RWPE2 (cell line): Measurements from ENCODE around the gene KRTAP2-2.

Experiments used
- ATAC-seq: fragments of 200-7000 bp; cut with Tn5 transposase; 3 replicates; pipeline ENCODE4 v1.9.1; 2021; ENCODE audit warnings: low read depth
- DNase-seq: peaks from one replicate; pipeline ENCODE4 v3.0.0-alpha.2; 2020; ENCODE audit warnings: low spot score
- H3K27ac ChIP-seq: fragments of 450-650 bp; 2 replicates; pipeline ENCODE4 v1.5.1; 2017; ENCODE audit warnings: mild to moderate bottlenecking; ENCODE audit not compliant: poor library complexity, severe bottlenecking
- H3K27me3 ChIP-seq: fragments of 250-450 bp; sonication (Bioruptor Pico); 2 replicates; pipeline ENCODE4 v1.5.1; 2021; ENCODE audit warnings: mild to moderate bottlenecking, moderate library complexity; ENCODE audit not compliant: insufficient read depth, poor library complexity, severe bottlenecking
- H3K36me3 ChIP-seq: fragments of 250-450 bp; sonication (Bioruptor Pico); 2 replicates; pipeline ENCODE4 v1.5.1; 2020; ENCODE audit warnings: low read depth, mild to moderate bottlenecking, moderate library complexity
- H3K4me1 ChIP-seq: fragments of 250-450 bp; sonication (Bioruptor Pico); 2 replicates; pipeline ENCODE4 v1.5.1; 2021; ENCODE audit warnings: mild to moderate bottlenecking, moderate library complexity; ENCODE audit not compliant: insufficient read depth, poor library complexity, severe bottlenecking
- H3K4me3 ChIP-seq: fragments of 250-450 bp; sonication (Bioruptor Pico); 2 replicates; pipeline ENCODE4 v1.5.1; 2021; ENCODE audit warnings: mild to moderate bottlenecking, moderate library complexity; ENCODE audit not compliant: severe bottlenecking
- H3K9me3 ChIP-seq: fragments of 250-450 bp; sonication (Bioruptor Pico); 2 replicates; pipeline ENCODE4 v1.5.1; 2021; ENCODE audit warnings: mild to moderate bottlenecking, moderate library complexity; ENCODE audit not compliant: severe bottlenecking
- CTCF ChIP-seq: fragments of 450-650 bp; IDR thresholded peaks from one replicate; pipeline ENCODE4 v1.5.1; 2017; ENCODE audit warnings: mild to moderate bottlenecking, moderate library complexity; ENCODE audit not compliant: poor library complexity, severe bottlenecking

Gene KRTAP2-2

GRCh38 chr17:41026715-41027471 lies 28.1 kb downstream of the KRTAP2-2 start, which contains the start of gene KRTAP1-5:
TSS of gene KRTAP1-5 (minus strand) at chr17:41027208. CDS start at chr17:41027155, 53 bp downstream.
- DNase-seq (no peak), ATAC-seq (peak; percentile 68)
- Histone ChIP-seq H3K4me1 (peaks cover 9% of the 10 kb centered on the region), H3K27ac (peak within 1 kb of the TSS; percentile 1), H3K27me3 (no peaks in the 10 kb centered on the region), H3K9me3 (no peaks in the 10 kb centered on the region), H3K36me3 (no peaks in the 10 kb centered on the region), H3K4me3 (no peak within 1 kb of the TSS)
- TF ChIP-seq CTCF = no peak

- no peak for TF ChIP-seq CTCF
Measured at GRCh38 chr17:41024697-41025096, 30.3 kb downstream of the KRTAP2-2 start.

DNA sequence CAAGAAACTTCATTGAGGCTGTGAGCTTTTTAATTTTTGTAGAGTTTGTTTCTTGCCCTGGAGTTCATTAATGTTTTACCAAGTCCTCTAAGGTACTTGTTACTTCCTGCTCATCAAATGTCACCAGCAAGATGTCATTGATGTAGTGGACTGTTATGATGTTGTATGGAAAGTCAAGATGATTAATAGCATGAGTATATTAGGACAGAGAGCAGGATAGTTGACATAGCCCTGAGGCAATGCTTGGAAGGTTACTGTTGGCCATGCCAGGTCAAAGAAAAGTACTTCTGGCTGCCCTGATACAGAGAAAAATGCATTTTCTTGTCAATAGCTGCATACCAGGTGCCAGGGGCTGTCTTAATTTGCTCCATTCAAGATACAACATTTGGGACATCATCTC lies 34.7 kb downstream of the KRTAP2-2 start:
- H3K27ac ChIP-seq = no peak overlapping the region
- ATAC-seq (no peak), DNase-seq (no peak)
- no peaks in the 10 kb centered on the region for H3K4me1 ChIP-seq
- no peaks in the 10 kb centered on the region for H3K27me3 ChIP-seq
- no peak for TF ChIP-seq CTCF
- no peaks in the 10 kb centered on the region for H3K9me3 ChIP-seq
- H3K4me3 ChIP-seq = no peak overlapping the region
- H3K36me3 ChIP-seq = no peaks in the 10 kb centered on the region

More at GRCh38 chr17:41024697-41025096, 30.3 kb downstream of the KRTAP2-2 start:
- Histone ChIP-seq H3K27me3 (no peaks in the 10 kb centered on the region), H3K9me3 (no peaks in the 10 kb centered on the region), H3K36me3 (no peaks in the 10 kb centered on the region), H3K4me3 (no peak overlapping the region), H3K27ac (no peak overlapping the region), H3K4me1 (peaks cover 9% of the 10 kb centered on the region)
- no peak for DNase-seq
- ATAC-seq = no peak

DNA sequence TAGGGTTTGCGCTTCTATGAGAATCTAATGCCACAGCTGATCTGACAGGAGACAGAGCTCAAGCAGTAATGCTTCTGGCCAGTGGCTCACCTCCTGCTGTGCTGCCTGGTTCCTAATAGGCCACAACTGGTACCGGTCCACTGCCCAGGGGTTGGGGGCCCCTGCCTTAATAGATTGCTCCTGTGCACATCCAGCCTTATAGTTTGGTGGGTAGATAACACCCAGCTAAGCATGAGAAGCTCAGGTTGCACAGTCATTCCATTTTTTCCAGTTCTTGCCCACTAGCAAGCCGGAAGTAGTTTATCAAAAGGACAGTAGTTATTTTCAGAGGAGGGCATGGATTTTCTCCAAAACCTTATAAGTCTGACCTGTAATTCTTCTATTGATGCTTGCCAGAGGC lies 35.6 kb downstream of the KRTAP2-2 start:
- no peak for TF ChIP-seq CTCF
- H3K27ac ChIP-seq = no peak overlapping the region
- H3K9me3 ChIP-seq = no peaks in the 10 kb centered on the region
- no peak for DNase-seq
- no peaks in the 10 kb centered on the region for H3K27me3 ChIP-seq
- no peak overlapping the region for H3K4me3 ChIP-seq
- no peaks in the 10 kb centered on the region for H3K4me1 ChIP-seq
- no peaks in the 10 kb centered on the region for H3K36me3 ChIP-seq
- no peak for ATAC-seq

GRCh38 chr17:41018541-41018940 lies 36.5 kb downstream of the KRTAP2-2 start:
- no peak overlapping the region for H3K27ac ChIP-seq
- H3K27me3 ChIP-seq = no peaks in the 10 kb centered on the region
- no peak for TF ChIP-seq CTCF
- no peak overlapping the region for H3K4me3 ChIP-seq
- ATAC-seq (no peak), DNase-seq (no peak)
- peaks cover 3% of the 10 kb centered on the region for H3K4me1 ChIP-seq
- H3K36me3 ChIP-seq = no peaks in the 10 kb centered on the region
- H3K9me3 ChIP-seq = no peaks in the 10 kb centered on the region
